Heart left ventricle (tissue), 16 donors: ENCODE data around the gene AP4M1. TPM values are rescaled to one million over a fixed set of nuclear protein-coding genes. Genes with fewer than 3 reads are reported as not detected.

Source experiments
- ATAC-seq, 4 donors: fragments of 200-7000 bp; cut with Tn5 transposase; one replicate each; pipeline ENCODE4 v1.9.1; 2020 to 2022; ENCODE audit warnings: moderate library complexity in 4 of 4, mild to moderate bottlenecking in 3 of 4, moderate number of reproducible peaks in 1 of 4
- DNase-seq, 5 donors: peaks; one replicate each; pipeline ENCODE4 v3.0.0-alpha.2; 2020
- H3K27ac ChIP-seq, 12 donors: fragments of 200-600 bp; sonication (generic) in 4 of 12; one replicate each; pipeline versions ENCODE4 v1.5.0 to v1.8.0; 2016 to 2022; ENCODE audit warnings: mild to moderate bottlenecking in 2 of 12
- H3K27me3 ChIP-seq, 9 donors: fragments of 200-600 bp; sonication (generic) in 2 of 9; one replicate each; pipeline versions ENCODE4 v1.5.1 to v1.8.0; 2016 to 2022; ENCODE audit warnings: mild to moderate bottlenecking in 3 of 9
- H3K36me3 ChIP-seq, 9 donors: fragments of 200-600 bp; sonication (generic) in 2 of 9; one replicate each; pipeline versions ENCODE4 v1.5.0 to v1.8.0; 2018 to 2022; ENCODE audit warnings: mild to moderate bottlenecking in 2 of 9
- H3K4me1 ChIP-seq, 12 donors: fragments of 200-600 bp; sonication (generic) in 4 of 12; one replicate each; pipeline versions ENCODE4 v1.5.0 to v1.8.0; 2016 to 2022; ENCODE audit warnings: mild to moderate bottlenecking in 3 of 12
- H3K4me3 ChIP-seq, 12 donors: fragments of 200-600 bp; sonication (generic) in 4 of 12; one replicate each; pipeline versions ENCODE4 v1.5.0 to v1.8.0; 2017 to 2022; ENCODE audit warnings: mild to moderate bottlenecking in 9 of 12, moderate library complexity in 4 of 12
- H3K9me3 ChIP-seq, 12 donors: fragments of 200-600 bp; sonication (generic) in 4 of 12; one replicate each; pipeline versions ENCODE4 v1.5.0 to v1.8.0; 2016 to 2022; ENCODE audit warnings: mild to moderate bottlenecking in 1 of 12
- POLR2A ChIP-seq, 2 donors: fragments of 450-650 bp; IDR thresholded peaks; one replicate each; pipeline ENCODE4 v1.6.1; 2017; ENCODE audit warnings: antibody characterized with exemption in 2 of 2, mild to moderate bottlenecking in 2 of 2, moderate library complexity in 2 of 2
- WGBS, 4 donors: extraction: QIAGEN DNeasy Blood & Tissue Kit in 2 of 4; methylation state at CpG; one replicate each; pipeline versions ENCODE4 v1.1.5 to v1.1.7; 2013 to 2018; 5-methylcytosine and 5-hydroxymethylcytosine counted together
- intact Hi-C, 10 donors: fragments of 100-400 bp; cut with DNase I; formaldehyde crosslinking; loops; one replicate each; pipeline versions ENCODE4 v1.11.1 to v1.14.2; 2022
- polyA plus RNA-seq, 2 donors: library from polyadenylated mRNA; stranded (reverse); fragments of 200-250 nt; gene quantifications; one replicate each; pipeline ENCODE4 v1.2.3, GENCODE V29; 2013
- total RNA-seq, 9 donors: library from RNA; depleted of rRNA in 2 of 9; stranded (reverse); fragments of >200 nt in 2 of 9; fragmentation: NEBNext Ultra II Directional in 3 of 9; extraction: Animal tissue kit (Norgen Biotek cat#: 25700) in 3 of 9; gene quantifications; one replicate each; pipeline versions ENCODE4 v1.1.0 to v1.2.4, GENCODE V29; 2016 to 2023
- TF ChIP-seq, protein P1 (sequence below), 12 donors: fragments of 200-600 bp; sonication (generic) in 4 of 12; IDR thresholded peaks; one replicate each; pipeline versions ENCODE4 v1.5.0 to v1.8.0; 2018 to 2022; ENCODE audit warnings: antibody characterized with exemption in 12 of 12, mild to moderate bottlenecking in 5 of 12
- donor health status: ischemic (EF 13 %, LVEDD 7.1; RV severe dilation, severe dysfunction).
- donor health status: healthy with polysubstance abuse.
- donor health status: DM: no; HTN: yes; CAD: no.
- donor health status: DM: no; HTN: no; CAD: no.
- donor health status: ischemic (EF 25% LVEDD 6.9; RV normal size, moderate dysfunction).
- donor health status: ischemic (EF 25% LVEDD 5.7; RV mildly dilated, moderate dysfunction).
- donor health status: healthy.
- donor health status: DM: yes; HTN: yes; CAD: no.
- donor health status: ischemic (EF 35%, LVEDD 5.7; RV mildly dilated, moderate dysfunction).
- donor health status: nonischemic (EF 11% LVEDD 7.7; RV severe dilation, severe dysfunction).
- donor health status: DM: yes; HTN: yes; CAD: no.
- donor health status: PGD.
- donor health status: ischemic (EF 29% LVEDD 5.4; RV normal size, mild dysfunction).
- donor health status: nonischemic (EF 23%, LVEDD 6.1; RV moderate dilation, normal function).

The AP4M1 gene
- total and polyA plus RNA-seq, 11 donors = 8.9 to 19.3 (median 12.3) TPM

DNA sequence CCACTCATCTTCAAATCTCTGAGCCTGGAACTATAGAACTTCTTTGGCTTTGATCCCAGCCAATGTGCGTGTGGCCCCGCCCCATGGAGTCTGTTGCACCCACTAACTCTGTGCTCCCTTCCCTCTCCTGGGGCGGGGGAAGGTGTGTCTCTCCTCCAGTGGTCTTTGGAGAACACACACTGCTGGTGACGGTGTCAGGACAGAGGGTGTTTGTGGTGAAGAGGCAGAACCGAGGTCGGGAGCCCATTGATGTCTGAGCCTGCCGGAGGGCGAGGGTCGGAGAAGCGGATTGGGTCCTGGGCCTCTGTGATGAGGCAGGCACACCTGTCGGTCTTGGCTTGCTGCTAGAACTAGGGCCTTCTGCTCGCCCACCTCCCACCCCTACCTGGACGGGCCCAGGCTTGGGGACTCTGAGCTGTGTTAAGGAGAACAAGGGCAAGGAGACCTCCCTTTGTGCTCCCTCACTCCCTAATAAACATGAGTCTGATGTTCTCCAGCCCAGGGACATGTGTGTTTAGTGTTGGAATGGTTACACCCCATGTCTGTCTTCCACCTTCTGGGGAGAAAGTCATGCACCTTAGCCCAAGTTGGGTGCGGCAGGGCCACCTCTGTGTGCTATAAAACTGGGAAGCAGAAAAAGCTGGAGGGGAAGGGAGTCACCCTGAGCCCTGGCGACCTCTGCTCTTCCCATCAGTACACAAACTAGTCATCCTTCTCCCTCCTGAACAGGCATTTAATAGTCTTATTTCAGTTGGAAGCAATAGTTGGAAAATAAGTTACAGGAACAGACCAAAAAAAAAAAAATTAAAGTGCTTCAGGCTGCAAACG lies 52.5 kb downstream of the AP4M1 start:
- intact Hi-C loops = no loop called here
- DNase-seq (no peak), ATAC-seq (no peak)
- no peaks in the 10 kb centered on the region for H3K9me3 ChIP-seq
- peaks cover 0 to 74% (median 24%) of the 10 kb centered on the region in 12 donors for H3K4me1 ChIP-seq
- H3K4me3 ChIP-seq = no peak overlapping the region
- no peak overlapping the region for H3K27ac ChIP-seq
- peaks cover 0 to 62% (median 38%) of the 10 kb centered on the region in 9 donors for H3K36me3 ChIP-seq
- 79 to 82% (median 80%) methylated on average over 13 to 16 of the region's 16 CpGs for WGBS, 4 donors
- no peaks in the 10 kb centered on the region for H3K27me3 ChIP-seq
- TF ChIP-seq, protein P1, sequence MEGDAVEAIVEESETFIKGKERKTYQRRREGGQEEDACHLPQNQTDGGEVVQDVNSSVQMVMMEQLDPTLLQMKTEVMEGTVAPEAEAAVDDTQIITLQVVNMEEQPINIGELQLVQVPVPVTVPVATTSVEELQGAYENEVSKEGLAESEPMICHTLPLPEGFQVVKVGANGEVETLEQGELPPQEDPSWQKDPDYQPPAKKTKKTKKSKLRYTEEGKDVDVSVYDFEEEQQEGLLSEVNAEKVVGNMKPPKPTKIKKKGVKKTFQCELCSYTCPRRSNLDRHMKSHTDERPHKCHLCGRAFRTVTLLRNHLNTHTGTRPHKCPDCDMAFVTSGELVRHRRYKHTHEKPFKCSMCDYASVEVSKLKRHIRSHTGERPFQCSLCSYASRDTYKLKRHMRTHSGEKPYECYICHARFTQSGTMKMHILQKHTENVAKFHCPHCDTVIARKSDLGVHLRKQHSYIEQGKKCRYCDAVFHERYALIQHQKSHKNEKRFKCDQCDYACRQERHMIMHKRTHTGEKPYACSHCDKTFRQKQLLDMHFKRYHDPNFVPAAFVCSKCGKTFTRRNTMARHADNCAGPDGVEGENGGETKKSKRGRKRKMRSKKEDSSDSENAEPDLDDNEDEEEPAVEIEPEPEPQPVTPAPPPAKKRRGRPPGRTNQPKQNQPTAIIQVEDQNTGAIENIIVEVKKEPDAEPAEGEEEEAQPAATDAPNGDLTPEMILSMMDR (IDR thresholded peaks at IDR 0.05) = no peak
- no peak for TF ChIP-seq POLR2A (IDR thresholded peaks at IDR 0.05)

DNA sequence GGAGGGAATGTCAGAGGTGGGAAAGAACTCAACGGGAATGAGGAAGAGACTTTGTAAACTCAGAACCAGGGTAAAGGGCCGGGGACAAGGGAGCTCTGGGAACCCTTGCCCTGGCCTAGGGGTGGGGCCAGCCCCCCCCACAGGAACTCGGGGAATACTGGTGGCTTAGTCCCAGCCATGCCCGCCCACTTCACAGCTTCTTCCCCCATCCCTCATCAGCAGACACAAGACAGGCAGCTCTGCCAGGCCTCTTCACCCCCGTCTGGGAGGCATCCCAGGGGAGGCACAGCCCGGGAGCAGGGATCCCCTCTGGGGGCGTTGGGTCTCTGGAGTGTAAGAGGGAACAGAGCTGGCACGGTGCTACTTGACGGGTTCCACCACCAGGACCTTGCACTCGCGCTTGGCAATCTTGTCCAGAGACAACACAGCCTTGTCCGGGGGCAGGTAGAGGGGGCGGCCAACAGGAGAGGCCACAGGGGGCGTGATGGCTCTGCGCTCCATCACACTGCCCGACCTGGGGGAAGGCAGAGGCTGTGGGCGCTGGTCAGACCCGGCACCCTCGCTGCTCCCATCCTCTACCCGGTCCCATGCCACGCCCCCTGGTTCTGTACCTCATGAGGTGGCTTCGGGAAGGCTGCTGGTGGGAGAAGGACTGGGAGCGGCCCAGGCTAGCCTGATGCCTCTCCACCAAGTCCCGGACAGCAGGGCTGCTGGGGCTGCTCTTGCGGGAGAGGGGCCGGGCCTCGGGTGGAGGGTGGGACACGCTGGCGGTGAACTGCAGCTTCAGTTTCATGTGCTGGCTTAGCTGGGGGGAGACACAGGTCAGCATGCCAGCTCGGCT lies 53.4 kb downstream of the AP4M1 start:
- Histone ChIP-seq H3K36me3 (peaks cover 0 to 62% (median 38%) of the 10 kb centered on the region in 9 donors), H3K9me3 (no peaks in the 10 kb centered on the region), H3K27ac (no peak overlapping the region), H3K4me1 (peaks cover 0 to 72% (median 18%) of the 10 kb centered on the region in 12 donors), H3K4me3 (no peak overlapping the region), H3K27me3 (no peaks in the 10 kb centered on the region)
- 59 to 74% (median 72%) methylated on average over 15 to 30 of the region's 30 CpGs for WGBS, 4 donors
- ATAC-seq (no peak), DNase-seq (no peak)
- intact Hi-C loops = no loop called here
- no peak for TF ChIP-seq POLR2A (IDR thresholded peaks at IDR 0.05)
- TF ChIP-seq, protein P1 (IDR thresholded peaks at IDR 0.05) = no peak

DNA sequence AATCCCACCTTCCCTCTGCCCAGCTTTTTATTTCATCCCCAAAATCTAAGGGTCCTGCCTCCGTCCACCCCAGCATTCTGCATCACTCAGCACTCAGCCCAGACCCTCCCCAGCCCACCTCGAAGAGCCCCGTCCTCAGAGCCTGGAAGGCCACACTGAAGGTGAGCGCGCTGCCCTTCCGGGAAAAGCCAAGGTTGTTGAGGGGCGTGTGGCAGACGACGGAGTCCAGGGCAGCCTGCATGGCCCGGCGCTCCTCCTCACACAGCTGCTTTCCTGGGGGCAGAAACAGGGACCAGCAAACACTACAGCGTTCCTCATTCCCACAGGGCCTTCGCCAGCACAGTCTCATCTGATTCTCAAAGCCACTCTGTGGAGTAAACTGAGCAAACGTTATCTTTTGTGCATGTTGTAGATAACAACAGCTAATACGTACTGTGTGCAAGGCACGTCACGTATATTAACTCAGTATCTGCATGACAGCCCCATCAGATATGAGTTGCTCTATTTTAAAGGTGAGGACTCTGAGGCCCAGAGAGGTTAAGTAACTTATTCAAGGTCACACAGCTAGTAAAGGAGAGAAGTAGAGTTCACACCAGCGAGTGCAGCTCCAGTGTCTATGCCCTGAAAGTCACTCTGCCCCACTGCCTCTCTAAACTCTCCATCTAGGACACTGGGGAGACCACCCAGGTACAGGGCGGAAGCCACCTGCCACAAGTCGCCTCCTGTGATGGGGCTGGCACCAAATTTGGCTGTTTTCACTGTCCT lies 54.3 kb downstream of the AP4M1 start:
- WGBS, 4 donors = 74 to 84% (median 81%) methylated on average over 18 to 20 of the region's 20 CpGs
- DNase-seq = no peak

More for the DNA sequence above, 54.3 kb downstream of the AP4M1 start:
- H3K27ac ChIP-seq = no peak overlapping the region
- no peaks in the 10 kb centered on the region for H3K9me3 ChIP-seq
- TF ChIP-seq, protein P1 (IDR thresholded peaks at IDR 0.05) = no peak
- no peak for TF ChIP-seq POLR2A (IDR thresholded peaks at IDR 0.05)
- H3K27me3 ChIP-seq = no peaks in the 10 kb centered on the region
- no peak for ATAC-seq
- H3K4me3 ChIP-seq = no peak overlapping the region
- H3K36me3 ChIP-seq = peaks cover 0 to 57% (median 38%) of the 10 kb centered on the region in 9 donors
- peaks cover 0 to 64% (median 15%) of the 10 kb centered on the region in 12 donors for H3K4me1 ChIP-seq
- intact Hi-C loops = no loop called here
